ENCODE results near the gene BAZ1B.
"Not testable (repeated sequence)": the region's sequence is repeated elsewhere in the genome, so short reads cannot be mapped to it uniquely, and the experiment has no call there.

BAZ1B gene

GRCh38 chr7:73495507-73495906, 26.6 kb downstream of the BAZ1B start:
- DNase-seq = not testable (repeated sequence)

DNA sequence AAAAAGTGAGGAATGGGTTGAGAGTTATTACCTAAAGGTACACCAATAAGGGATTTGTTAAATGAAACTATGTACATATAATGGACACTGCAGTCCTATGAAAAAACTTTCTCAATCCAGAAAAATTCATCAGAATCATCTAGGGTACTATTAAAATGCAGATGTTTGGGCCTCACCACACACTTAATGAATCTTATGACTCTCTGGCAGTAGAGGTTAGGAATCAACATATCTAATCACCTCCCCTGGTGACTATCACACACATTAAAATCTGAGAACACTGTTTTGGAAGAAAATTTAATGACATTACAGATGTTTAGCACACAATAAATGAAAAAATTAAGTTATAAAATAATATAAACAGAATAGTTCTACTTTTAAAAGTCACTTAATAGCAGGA, 32.1 kb downstream of the BAZ1B start:
- no peak for DNase-seq

DNA sequence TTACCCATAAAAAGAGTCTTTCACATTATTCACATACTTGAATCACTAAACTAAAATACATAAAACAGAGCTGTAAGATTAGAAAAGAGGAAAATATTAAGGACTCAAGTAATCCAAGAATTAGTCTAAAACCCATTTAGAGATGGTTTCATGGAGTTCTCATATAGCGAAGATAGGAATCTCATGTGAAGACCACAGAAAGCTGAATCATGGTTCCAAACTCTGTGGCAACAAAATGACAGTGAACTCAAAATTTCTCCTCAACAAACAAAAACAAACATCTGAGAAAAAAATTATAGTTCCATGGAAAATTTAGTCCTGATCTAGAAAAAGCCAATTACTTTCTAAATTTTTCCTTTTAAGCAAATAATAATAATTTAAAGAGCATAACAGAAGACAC, 34.6 kb downstream of the BAZ1B start:
- DNase-seq = no peak

DNA sequence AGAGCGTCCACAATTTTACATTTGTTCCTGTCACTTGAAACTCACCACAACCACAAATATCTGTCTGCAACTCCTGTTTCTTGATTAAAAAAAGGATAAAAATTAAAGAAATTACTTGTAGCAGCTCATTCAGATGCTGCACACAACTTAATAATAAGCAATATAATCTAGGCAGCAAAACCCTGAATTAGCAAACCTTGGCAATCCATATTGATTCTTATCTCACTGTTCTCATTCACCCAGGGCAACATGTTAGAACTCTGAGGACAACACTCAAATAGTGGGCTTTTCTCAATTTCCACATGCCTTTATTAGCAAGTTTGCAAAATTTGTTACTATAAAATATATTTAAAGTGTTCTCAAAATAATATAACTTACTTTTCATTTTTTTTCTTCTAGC, 38.9 kb downstream of the BAZ1B start:
- no peak for DNase-seq

- DNase-seq = no peak
Observed at GRCh38 chr7:73482746-73483145, 39.3 kb downstream of the BAZ1B start.

- not testable (repeated sequence) for DNase-seq
Observed at GRCh38 chr7:73481521-73481920, 40.6 kb downstream of the BAZ1B start.

DNA sequence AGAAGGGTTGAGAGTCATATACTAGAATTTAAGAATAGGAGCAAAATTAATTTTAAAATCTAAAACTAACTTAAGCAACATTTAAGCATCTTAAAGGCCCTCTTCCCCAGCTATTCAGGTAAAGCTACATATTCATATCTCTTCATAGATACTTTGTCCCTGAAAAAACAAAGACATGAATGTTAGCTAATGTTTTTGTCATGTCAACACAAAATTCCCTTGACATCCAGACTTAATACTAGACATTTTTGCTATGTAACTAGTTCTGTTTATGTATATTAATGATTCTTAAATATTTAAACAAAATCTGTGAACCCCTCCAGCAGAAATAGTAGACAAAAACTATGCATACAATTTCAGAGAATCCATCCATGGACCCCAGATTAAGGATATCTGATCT, 43.5 kb downstream of the BAZ1B start:
- DNase-seq = no peak

GRCh38 chr7:73477376-73477775, 44.7 kb downstream of the BAZ1B start:
- DNase-seq = no peak

DNA sequence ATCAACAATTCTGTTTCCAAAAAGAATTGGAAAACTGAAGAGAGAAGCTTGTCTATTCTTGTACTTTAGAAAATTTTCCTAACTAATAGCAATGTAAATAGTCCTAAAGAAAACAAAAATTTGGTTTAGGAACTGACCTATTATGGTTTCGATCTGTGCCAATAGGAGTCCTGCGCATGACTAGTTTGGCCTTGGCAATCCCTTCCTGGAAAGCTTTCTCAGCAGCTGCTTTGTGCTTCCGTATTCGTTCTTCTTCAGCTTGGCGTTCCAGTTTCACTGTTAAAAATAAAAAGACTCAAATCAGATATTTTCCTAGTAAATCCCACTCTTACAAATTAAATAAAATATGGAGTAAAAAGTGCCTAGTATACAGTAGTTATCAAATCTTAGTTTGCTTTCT, 51.9 kb downstream of the BAZ1B start:
- no peak for DNase-seq

GRCh38 chr7:73467046-73467445, 55.0 kb downstream of the BAZ1B start:
- DNase-seq = not testable (repeated sequence)

DNA sequence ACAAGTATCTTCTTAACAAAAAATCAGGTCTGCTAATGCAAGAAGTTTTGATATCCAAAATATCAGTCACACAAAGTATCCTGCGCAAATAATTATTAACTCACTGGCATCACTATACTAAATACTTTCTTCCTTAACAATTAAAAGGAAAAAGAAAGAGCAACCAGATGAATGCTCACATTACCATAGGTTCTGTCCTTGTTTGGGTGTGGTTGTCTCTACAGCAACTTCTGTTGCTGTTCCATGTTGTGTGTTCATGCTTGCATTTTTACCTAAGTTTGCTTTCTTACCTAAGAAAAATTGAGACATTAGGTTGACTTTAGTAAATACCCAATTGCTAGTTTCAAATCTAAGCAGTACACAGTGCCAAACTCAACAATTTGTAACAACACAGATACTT, 56.0 kb downstream of the BAZ1B start:
- DNase-seq = no peak

GRCh38 chr7:73463966-73464365, 58.1 kb downstream of the BAZ1B start:
- no peak for DNase-seq

- DNase-seq = no peak
Observed at GRCh38 chr7:73463260-73463659, 58.8 kb downstream of the BAZ1B start.

DNA sequence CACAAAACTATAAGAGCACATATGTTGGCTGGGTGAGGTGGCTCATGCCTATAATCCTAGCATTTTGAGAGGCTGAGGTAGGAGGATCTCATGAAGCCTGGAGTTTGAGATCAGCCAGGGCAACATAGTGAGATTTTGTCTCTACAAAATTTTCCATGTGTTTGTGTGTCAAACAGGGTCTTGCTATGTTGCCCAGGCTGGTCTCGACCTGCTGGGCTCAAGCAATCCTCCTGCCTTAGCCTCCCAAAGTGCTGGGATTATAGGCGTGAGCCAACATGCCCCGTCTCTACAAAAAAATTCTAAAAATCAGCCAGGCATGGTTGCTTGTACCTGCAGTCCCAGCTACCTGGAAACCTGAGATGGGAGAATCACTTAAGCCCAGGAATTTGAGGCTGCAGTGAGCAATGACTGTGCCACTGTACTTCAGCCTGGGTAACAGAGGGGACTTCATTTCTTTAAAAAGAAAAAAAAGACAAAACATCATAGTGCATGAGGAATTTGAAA, 60.3 kb downstream of the BAZ1B start:
- no peak for DNase-seq

GRCh38 chr7:73454424-73454823, 67.7 kb downstream of the BAZ1B start:
- DNase-seq = no peak

GRCh38 chr7:73452999-73453635, 69.0 kb downstream of the BAZ1B start:
- DNase-seq = no peak

DNA sequence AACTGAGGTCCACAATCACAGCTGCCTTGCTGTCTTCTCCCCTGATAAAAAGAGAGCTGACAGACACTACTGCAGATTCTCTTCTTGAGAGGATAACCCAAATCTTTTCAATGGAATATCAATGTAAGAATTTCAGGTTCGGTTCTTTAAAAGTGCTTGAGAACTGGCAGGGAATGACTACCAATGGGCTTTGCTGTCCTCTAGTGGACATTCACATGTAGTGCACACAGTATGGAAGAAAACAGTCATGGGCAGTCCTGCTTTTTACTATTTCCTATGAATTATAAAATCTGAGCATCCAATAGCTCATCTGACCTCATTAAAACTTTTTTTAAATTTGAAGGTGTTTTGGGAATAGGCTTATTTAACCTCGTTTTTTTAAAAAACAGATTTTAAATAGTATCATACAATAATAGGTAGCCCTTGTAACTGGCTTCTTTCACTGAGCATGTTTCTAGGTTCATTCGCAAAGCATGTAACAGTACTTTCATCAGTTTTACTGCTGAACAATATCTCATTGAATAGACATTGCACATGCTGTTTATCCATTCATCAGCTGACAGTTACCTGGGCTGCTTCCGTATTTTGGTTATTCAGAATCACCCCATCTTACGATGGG, 70.2 kb downstream of the BAZ1B start:
- DNase-seq = peak; percentile 3 to 49

DNA sequence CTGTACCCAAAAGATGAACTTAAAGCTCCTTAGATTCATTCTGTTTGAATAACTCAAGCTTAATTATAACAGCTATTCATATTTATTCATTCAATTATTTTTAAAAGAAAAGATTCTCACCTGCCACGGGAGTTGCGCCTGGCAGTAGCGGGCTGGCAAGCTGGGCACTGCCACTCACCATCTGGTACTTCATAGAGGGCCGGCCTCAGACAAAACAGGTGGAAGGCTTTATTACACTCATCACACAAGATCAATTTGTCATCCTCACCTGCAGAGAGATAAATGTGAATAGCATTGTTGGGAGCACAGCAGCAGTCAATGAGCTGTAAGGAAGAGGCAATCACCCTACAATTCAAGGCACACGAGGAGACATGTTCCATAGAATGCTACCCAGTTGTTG, 72.7 kb downstream of the BAZ1B start:
- no peak for DNase-seq

- no peak for DNase-seq
Observed at GRCh38 chr7:73448609-73449008, 73.5 kb downstream of the BAZ1B start.

DNA sequence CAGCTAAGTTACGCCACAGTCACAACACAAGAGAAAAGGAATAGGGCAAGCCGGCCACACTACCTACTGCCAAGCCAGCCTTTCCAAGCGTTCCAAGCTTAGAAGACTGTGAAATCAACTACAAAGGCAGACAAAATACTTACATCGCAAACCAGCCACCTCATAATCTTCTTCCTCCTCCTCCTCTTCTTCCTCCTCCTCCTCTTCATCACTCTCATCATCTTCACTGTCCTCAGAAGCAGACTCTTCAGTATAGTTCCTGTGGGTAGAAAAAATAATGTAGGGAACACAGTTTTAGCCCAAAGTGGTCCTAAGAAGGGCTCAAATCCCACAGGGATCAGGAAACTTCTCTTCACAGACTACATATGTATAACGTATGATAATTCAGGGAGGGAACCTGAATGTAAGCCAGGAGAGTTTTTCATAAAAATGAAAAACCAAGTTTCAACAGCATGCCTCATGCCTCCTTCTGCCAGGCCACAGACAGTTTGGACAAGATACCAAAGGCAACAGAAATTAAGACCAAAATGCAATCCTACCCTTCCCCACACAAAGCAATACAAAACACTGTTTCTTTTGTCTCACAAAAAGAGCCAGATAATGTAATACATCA, 74.9 kb downstream of the BAZ1B start:
- no peak for DNase-seq

- no peak for DNase-seq
Observed at GRCh38 chr7:73446682-73447081, 75.4 kb downstream of the BAZ1B start.

- no peak for DNase-seq
Observed at GRCh38 chr7:73443548-73444255, 78.4 kb downstream of the BAZ1B start.

DNA sequence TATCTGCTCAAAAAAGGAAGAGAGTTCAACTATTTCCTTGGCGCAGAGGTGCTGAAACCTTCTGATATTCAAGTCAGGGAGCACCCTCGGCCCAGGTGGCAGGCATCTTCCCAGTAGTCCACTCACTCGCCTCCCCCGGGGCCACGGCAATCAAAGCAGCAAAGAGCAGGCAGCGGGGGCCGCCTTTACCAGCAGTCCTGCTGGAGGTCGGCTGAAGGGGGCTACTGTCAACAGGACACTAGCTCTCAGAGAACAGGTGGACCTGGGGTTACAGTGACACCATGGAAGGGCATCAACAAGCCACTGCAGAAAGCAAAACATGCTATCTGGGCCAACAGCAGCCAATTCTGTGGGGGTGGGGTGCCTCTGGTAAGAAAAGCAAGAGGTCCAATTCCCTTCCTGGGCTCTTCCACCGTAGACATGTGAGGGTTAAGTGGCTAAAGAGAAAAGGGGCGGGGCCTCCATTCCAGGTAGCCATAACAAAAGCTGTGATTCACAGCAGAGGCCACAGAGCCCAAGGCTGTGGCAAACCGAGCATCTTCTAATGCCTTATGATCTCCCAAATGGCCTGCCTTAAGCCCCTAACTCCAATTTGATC, 79.1 kb downstream of the BAZ1B start:
- DNase-seq = no peak
